HG03039 (cell line): ENCODE data around the gene TUBB8B.
A peak's percentile ranks its signal among the peaks of the same experiment; 100 is the strongest.
"Not testable (repeated sequence)": the region's sequence is repeated elsewhere in the genome, so short reads cannot be mapped to it uniquely, and the experiment has no call there.

Experiments used
- ATAC-seq: cut with Tn5 transposase; IDR thresholded peaks from one replicate; pipeline ENCODE4 v1.9.1; 2021; ENCODE audit warnings: mild to moderate bottlenecking, moderate library complexity; ENCODE audit not compliant: unreplicated experiment

The TUBB8B gene

GRCh38 chr18:49176-49665, at the start of gene TUBB8B:
TUBB8B (minus strand) TSS chr18:49615; CDS start chr18:49557, 58 bp downstream.
- not testable (repeated sequence) for ATAC-seq

GRCh38 chr18:97252-97914, 48.0 kb upstream of the TUBB8B start:
- peak; percentile 97 for ATAC-seq

- not testable (repeated sequence) for ATAC-seq
Observed at GRCh38 chr18:96767-97131, 47.3 kb upstream of the TUBB8B start.

- not testable (repeated sequence) for ATAC-seq
Observed at GRCh38 chr18:96101-96766, 46.8 kb upstream of the TUBB8B start.

- not testable (repeated sequence) for ATAC-seq
Observed at GRCh38 chr18:95580-95979, 46.2 kb upstream of the TUBB8B start.

- not testable (repeated sequence) for ATAC-seq
Observed at GRCh38 chr18:93897-94408, 44.5 kb upstream of the TUBB8B start.

- not testable (repeated sequence) for ATAC-seq
Observed at GRCh38 chr18:91561-91960, 42.1 kb upstream of the TUBB8B start.

- ATAC-seq, result not testable (repeated sequence)
Observed at GRCh38 chr18:90396-91193, 41.2 kb upstream of the TUBB8B start.

- ATAC-seq, result not testable (repeated sequence)
Observed at GRCh38 chr18:89124-89523, 39.7 kb upstream of the TUBB8B start.

- ATAC-seq, result not testable (repeated sequence)
Observed at GRCh38 chr18:84801-85200, 35.4 kb upstream of the TUBB8B start.

- not testable (repeated sequence) for ATAC-seq
Observed at GRCh38 chr18:82626-83209, 33.3 kb upstream of the TUBB8B start.

GRCh38 chr18:80881-81280, 31.5 kb upstream of the TUBB8B start:
- ATAC-seq, result not testable (repeated sequence)

- ATAC-seq, result not testable (repeated sequence)
Observed at GRCh38 chr18:80202-80601, 30.8 kb upstream of the TUBB8B start.

- not testable (repeated sequence) for ATAC-seq
Observed at GRCh38 chr18:75525-76160, 26.2 kb upstream of the TUBB8B start.

- ATAC-seq, result not testable (repeated sequence)
Observed at GRCh38 chr18:73181-73777, 23.9 kb upstream of the TUBB8B start.

GRCh38 chr18:67701-68100, 18.3 kb upstream of the TUBB8B start:
- not testable (repeated sequence) for ATAC-seq

GRCh38 chr18:64279-64678, 14.9 kb upstream of the TUBB8B start:
- not testable (repeated sequence) for ATAC-seq

GRCh38 chr18:63656-64055, 14.2 kb upstream of the TUBB8B start:
- ATAC-seq, result not testable (repeated sequence)

- ATAC-seq, result not testable (repeated sequence)
Observed at GRCh38 chr18:54388-54787, 5.0 kb upstream of the TUBB8B start.

GRCh38 chr18:48696-49095, 719 bp downstream of the TUBB8B start:
- not testable (repeated sequence) for ATAC-seq
